Measurements from ENCODE around the gene C1orf115.
"Not testable (repeated sequence)": the region's sequence is repeated elsewhere in the genome, so short reads cannot be mapped to it uniquely, and the experiment has no call there.

GRCh38 chr1:220736283-220736682 is 46.1 kb downstream of the C1orf115 start:
- not testable (repeated sequence) for TF ChIP-seq CTCF (conservative IDR thresholded peaks at IDR 0.05); EZH2 (IDR thresholded peaks at IDR 0.05; ENCODE audit: low read depth)

All from PC-9 (cell line).